ENCODE data around the gene DUOX2.
A peak's percentile ranks its signal among the peaks of the same experiment; 100 is the strongest.

DUOX2 gene

GRCh38 chr15:45130291-45131000 lies 16.5 kb upstream of the DUOX2 start:
- H3K27ac ChIP-seq (ENCODE audit: low read length), result no peak overlapping the region
- peaks cover 78% of the 10 kb centered on the region for H3K27me3 ChIP-seq (ENCODE audit: control insufficient read depth, insufficient read depth, low read length)
- H3K9me3 ChIP-seq (ENCODE audit: control insufficient read depth, insufficient read depth, low read length), result no peaks in the 10 kb centered on the region
- H3K4me1 ChIP-seq (ENCODE audit: control insufficient read depth, insufficient read depth, low read length), result no peaks in the 10 kb centered on the region
- DNase-seq (ENCODE audit: low read depth, low spot score), result no peak
- H3K36me3 ChIP-seq (ENCODE audit: control insufficient read depth, insufficient read depth, low read length), result no peaks in the 10 kb centered on the region
- WGBS (ENCODE audit: insufficient coverage, insufficient read length), result no CpG with 5 or more reads among the region's 7 CpGs
- no peak overlapping the region; the same call in 1 of the 2 replicates for H3K4me3 ChIP-seq (ENCODE audit: low read length)

GRCh38 chr15:45129651-45130129 lies 15.7 kb upstream of the DUOX2 start, which contains the start of the genes DUOX1 and DUOXA1:
DUOX1 (plus strand) TSS chr15:45129994; CDS start chr15:45131967, 1,973 bp downstream.
DUOXA1 (minus strand) TSS chr15:45129879; CDS start chr15:45123014, 6,865 bp downstream.
- H3K4me1 ChIP-seq (ENCODE audit: control insufficient read depth, insufficient read depth, low read length), result no peaks in the 10 kb centered on the region
- no CpG with 5 or more reads among the region's 46 CpGs for WGBS (ENCODE audit: insufficient coverage, insufficient read length)
- DNase-seq (ENCODE audit: low read depth, low spot score), result no peak
- peaks cover 76% of the 10 kb centered on the region for H3K27me3 ChIP-seq (ENCODE audit: control insufficient read depth, insufficient read depth, low read length)
- H3K27ac ChIP-seq (ENCODE audit: low read length), result no peak within 1 kb of the TSS
- H3K9me3 ChIP-seq (ENCODE audit: control insufficient read depth, insufficient read depth, low read length), result no peaks in the 10 kb centered on the region
- peak within 1 kb of the TSS; percentile 53; the same call in 1 of the 2 replicates for H3K4me3 ChIP-seq (ENCODE audit: low read length)
- no peaks in the 10 kb centered on the region for H3K36me3 ChIP-seq (ENCODE audit: control insufficient read depth, insufficient read depth, low read length)

- Histone ChIP-seq H3K27ac (ENCODE audit: low read length) (no peak overlapping the region), H3K36me3 (ENCODE audit: control insufficient read depth, insufficient read depth, low read length) (no peaks in the 10 kb centered on the region), H3K4me1 (ENCODE audit: control insufficient read depth, insufficient read depth, low read length) (no peaks in the 10 kb centered on the region), H3K27me3 (ENCODE audit: control insufficient read depth, insufficient read depth, low read length) (peaks cover 71% of the 10 kb centered on the region), H3K4me3 (ENCODE audit: low read length) (peak overlapping the region; percentile 53; the same call in 1 of the 2 replicates), H3K9me3 (ENCODE audit: control insufficient read depth, insufficient read depth, low read length) (no peaks in the 10 kb centered on the region)
- no peak for DNase-seq (ENCODE audit: low read depth, low spot score)
- no CpG with 5 or more reads among the region's 47 CpGs for WGBS (ENCODE audit: insufficient coverage, insufficient read length)
Measured at GRCh38 chr15:45128971-45129639, 15.1 kb upstream of the DUOX2 start.

- WGBS (ENCODE audit: insufficient coverage, insufficient read length), result 95% methylated on average over 2 of the region's 2 CpGs
- no peaks in the 10 kb centered on the region for H3K36me3 ChIP-seq (ENCODE audit: control insufficient read depth, insufficient read depth, low read length)
- no peak overlapping the region for H3K4me3 ChIP-seq (ENCODE audit: low read length)
- H3K27ac ChIP-seq (ENCODE audit: low read length), result no peak overlapping the region
- no peaks in the 10 kb centered on the region for H3K9me3 ChIP-seq (ENCODE audit: control insufficient read depth, insufficient read depth, low read length)
- peaks cover 50% of the 10 kb centered on the region for H3K27me3 ChIP-seq (ENCODE audit: control insufficient read depth, insufficient read depth, low read length)
- no peak for DNase-seq (ENCODE audit: low read depth, low spot score)
- H3K4me1 ChIP-seq (ENCODE audit: control insufficient read depth, insufficient read depth, low read length), result no peaks in the 10 kb centered on the region
Measured at GRCh38 chr15:45126535-45127158, 12.7 kb upstream of the DUOX2 start.

GRCh38 chr15:45123397-45123796 lies 9.4 kb upstream of the DUOX2 start:
- Histone ChIP-seq H3K4me1 (ENCODE audit: control insufficient read depth, insufficient read depth, low read length) (no peaks in the 10 kb centered on the region), H3K9me3 (ENCODE audit: control insufficient read depth, insufficient read depth, low read length) (no peaks in the 10 kb centered on the region), H3K4me3 (ENCODE audit: low read length) (no peak overlapping the region), H3K27ac (ENCODE audit: low read length) (no peak overlapping the region), H3K27me3 (ENCODE audit: control insufficient read depth, insufficient read depth, low read length) (peaks cover 19% of the 10 kb centered on the region), H3K36me3 (ENCODE audit: control insufficient read depth, insufficient read depth, low read length) (no peaks in the 10 kb centered on the region)
- no peak for DNase-seq (ENCODE audit: low read depth, low spot score)

- H3K9me3 ChIP-seq (ENCODE audit: control insufficient read depth, insufficient read depth, low read length), result no peaks in the 10 kb centered on the region
- H3K27ac ChIP-seq (ENCODE audit: low read length), result no peak overlapping the region
- no CpG with 5 or more reads among the region's 7 CpGs for WGBS (ENCODE audit: insufficient coverage, insufficient read length)
- no peak overlapping the region for H3K4me3 ChIP-seq (ENCODE audit: low read length)
- no peak for DNase-seq (ENCODE audit: low read depth, low spot score)
- peaks cover 15% of the 10 kb centered on the region for H3K27me3 ChIP-seq (ENCODE audit: control insufficient read depth, insufficient read depth, low read length)
- no peaks in the 10 kb centered on the region for H3K4me1 ChIP-seq (ENCODE audit: control insufficient read depth, insufficient read depth, low read length)
- H3K36me3 ChIP-seq (ENCODE audit: control insufficient read depth, insufficient read depth, low read length), result no peaks in the 10 kb centered on the region
Measured at GRCh38 chr15:45122719-45123118, 8.7 kb upstream of the DUOX2 start.

GRCh38 chr15:45121706-45122417 lies 7.9 kb upstream of the DUOX2 start:
- H3K4me1 ChIP-seq (ENCODE audit: control insufficient read depth, insufficient read depth, low read length), result no peaks in the 10 kb centered on the region
- DNase-seq (ENCODE audit: low read depth, low spot score), result no peak
- no CpG with 5 or more reads among the region's 9 CpGs for WGBS (ENCODE audit: insufficient coverage, insufficient read length)
- H3K9me3 ChIP-seq (ENCODE audit: control insufficient read depth, insufficient read depth, low read length), result no peaks in the 10 kb centered on the region
- no peak overlapping the region for H3K27ac ChIP-seq (ENCODE audit: low read length)
- H3K36me3 ChIP-seq (ENCODE audit: control insufficient read depth, insufficient read depth, low read length), result no peaks in the 10 kb centered on the region
- H3K4me3 ChIP-seq (ENCODE audit: low read length), result no peak overlapping the region
- H3K27me3 ChIP-seq (ENCODE audit: control insufficient read depth, insufficient read depth, low read length), result peaks cover 20% of the 10 kb centered on the region

GRCh38 chr15:45121020-45121419 lies 7.0 kb upstream of the DUOX2 start:
- H3K4me3 ChIP-seq (ENCODE audit: low read length), result no peak overlapping the region
- H3K27me3 ChIP-seq (ENCODE audit: control insufficient read depth, insufficient read depth, low read length), result peaks cover 28% of the 10 kb centered on the region
- WGBS (ENCODE audit: insufficient coverage, insufficient read length), result no CpG with 5 or more reads among the region's 3 CpGs
- H3K36me3 ChIP-seq (ENCODE audit: control insufficient read depth, insufficient read depth, low read length), result no peaks in the 10 kb centered on the region
- no peaks in the 10 kb centered on the region for H3K9me3 ChIP-seq (ENCODE audit: control insufficient read depth, insufficient read depth, low read length)
- H3K4me1 ChIP-seq (ENCODE audit: control insufficient read depth, insufficient read depth, low read length), result 0 out of 2 replicates have a peak, but pooled peaks cover 2% of the 10 kb centered on the region
- no peak overlapping the region for H3K27ac ChIP-seq (ENCODE audit: low read length)
- no peak for DNase-seq (ENCODE audit: low read depth, low spot score)

- Histone ChIP-seq H3K4me3 (ENCODE audit: low read length) (no peak overlapping the region), H3K36me3 (ENCODE audit: control insufficient read depth, insufficient read depth, low read length) (no peaks in the 10 kb centered on the region), H3K27ac (ENCODE audit: low read length) (no peak overlapping the region), H3K27me3 (ENCODE audit: control insufficient read depth, insufficient read depth, low read length) (peaks cover 30% of the 10 kb centered on the region), H3K4me1 (ENCODE audit: control insufficient read depth, insufficient read depth, low read length) (0 out of 2 replicates have a peak, but pooled peaks cover 2% of the 10 kb centered on the region), H3K9me3 (ENCODE audit: control insufficient read depth, insufficient read depth, low read length) (no peaks in the 10 kb centered on the region)
- WGBS (ENCODE audit: insufficient coverage, insufficient read length), result no CpG with 5 or more reads among the region's 10 CpGs
- no peak for DNase-seq (ENCODE audit: low read depth, low spot score)
Measured at GRCh38 chr15:45120081-45120972, 6.4 kb upstream of the DUOX2 start.
